Measurements from ENCODE around the gene ARAF. TPM values are rescaled to one million over a fixed set of nuclear protein-coding genes. Genes with fewer than 3 reads are reported as not detected.
"Not testable (repeated sequence)": the region's sequence is repeated elsewhere in the genome, so short reads cannot be mapped to it uniquely, and the experiment has no call there.

Gene ARAF
- total RNA-seq, 2 experiments from 2014 or later, result 53.9 to 60.9 TPM

DNA sequence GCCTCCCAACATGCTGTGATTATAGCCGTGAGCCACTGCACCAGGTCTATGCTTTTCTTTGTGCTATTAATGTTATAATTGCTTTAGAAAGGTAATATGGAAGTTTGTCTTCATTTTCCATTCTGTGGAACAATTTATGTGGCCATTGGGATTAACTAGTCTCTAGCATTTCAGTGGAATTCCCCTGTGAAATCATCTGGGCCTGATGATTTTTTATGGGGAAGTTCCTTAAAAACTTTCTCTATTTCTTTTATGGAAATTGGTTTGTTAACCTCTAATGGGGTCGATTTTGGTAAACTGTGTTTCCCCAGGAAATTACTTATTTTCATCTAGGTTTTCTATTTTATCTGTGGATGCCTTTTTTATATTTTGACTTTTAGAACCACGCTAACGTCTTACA lies 32.5 kb downstream of the ARAF start:
- ChIA-PET POLR2A (no interaction called here), CTCF (no interaction called here)
- intact Hi-C loops (cut with micrococcal nuclease), result no loop called here
- no peak for DNase-seq
- Mint-ChIP-seq H3K27me3 (no peaks in the 10 kb centered on the region), H3K36me3 (ENCODE audit: low read depth) (peaks cover 5% of the 10 kb centered on the region), H3K27ac (no peak overlapping the region), H3K9me3 (peaks cover 6% of the 10 kb centered on the region), H3K4me1 (ENCODE audit: low read depth) (peaks cover 6% of the 10 kb centered on the region), H3K4me3 (no peak overlapping the region)
- TF ChIP-seq, protein P1, sequence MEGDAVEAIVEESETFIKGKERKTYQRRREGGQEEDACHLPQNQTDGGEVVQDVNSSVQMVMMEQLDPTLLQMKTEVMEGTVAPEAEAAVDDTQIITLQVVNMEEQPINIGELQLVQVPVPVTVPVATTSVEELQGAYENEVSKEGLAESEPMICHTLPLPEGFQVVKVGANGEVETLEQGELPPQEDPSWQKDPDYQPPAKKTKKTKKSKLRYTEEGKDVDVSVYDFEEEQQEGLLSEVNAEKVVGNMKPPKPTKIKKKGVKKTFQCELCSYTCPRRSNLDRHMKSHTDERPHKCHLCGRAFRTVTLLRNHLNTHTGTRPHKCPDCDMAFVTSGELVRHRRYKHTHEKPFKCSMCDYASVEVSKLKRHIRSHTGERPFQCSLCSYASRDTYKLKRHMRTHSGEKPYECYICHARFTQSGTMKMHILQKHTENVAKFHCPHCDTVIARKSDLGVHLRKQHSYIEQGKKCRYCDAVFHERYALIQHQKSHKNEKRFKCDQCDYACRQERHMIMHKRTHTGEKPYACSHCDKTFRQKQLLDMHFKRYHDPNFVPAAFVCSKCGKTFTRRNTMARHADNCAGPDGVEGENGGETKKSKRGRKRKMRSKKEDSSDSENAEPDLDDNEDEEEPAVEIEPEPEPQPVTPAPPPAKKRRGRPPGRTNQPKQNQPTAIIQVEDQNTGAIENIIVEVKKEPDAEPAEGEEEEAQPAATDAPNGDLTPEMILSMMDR (IDR thresholded peaks at IDR 0.05), result no peak
- no peak for ATAC-seq

DNA sequence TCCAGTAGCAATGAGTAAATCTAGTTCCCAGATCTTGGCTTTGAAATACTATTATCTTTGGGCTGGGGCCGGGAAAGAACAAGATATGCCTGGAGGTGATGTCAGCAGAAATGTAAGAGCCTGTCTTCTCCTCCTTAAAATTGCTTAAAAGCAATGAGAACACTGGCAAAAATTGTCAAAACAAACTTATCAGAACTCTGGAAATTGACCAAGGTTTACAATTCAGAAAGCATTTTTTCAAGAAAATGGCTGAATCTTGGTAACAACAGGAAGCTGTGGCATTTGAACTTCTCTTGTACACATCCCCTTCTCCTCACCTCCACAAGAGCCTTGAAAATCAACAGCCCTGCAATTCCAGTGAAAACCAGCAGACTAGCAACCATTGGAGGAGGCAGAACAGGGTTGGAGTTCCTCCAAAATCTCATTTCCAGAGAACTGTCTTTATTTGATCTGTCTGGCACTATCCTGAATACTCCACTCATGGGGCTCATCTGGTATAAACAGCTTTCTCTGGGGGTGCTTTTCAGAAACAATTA lies 34.8 kb downstream of the ARAF start:
- CTCF ChIA-PET, result interaction anchor here (1.4 kb wide), 1 partner anchor 27 kb away, joined by 5 read pairs; no protein-coding TSS in a partner anchor
- ATAC-seq (no peak), DNase-seq (no peak)
- peaks cover 6% of the 10 kb centered on the region for H3K9me3 Mint-ChIP-seq
- H3K4me3 Mint-ChIP-seq, result no peak overlapping the region
- no peak overlapping the region for H3K27ac Mint-ChIP-seq
- TF ChIP-seq, protein P1 (IDR thresholded peaks at IDR 0.05), result no peak
- H3K4me1 Mint-ChIP-seq (ENCODE audit: low read depth), result peaks cover 6% of the 10 kb centered on the region
- POLR2A ChIA-PET, result interaction anchor here (1.1 kb wide), 1 partner anchor 9 kb away, joined by 3 read pairs; no protein-coding TSS in a partner anchor
- H3K27me3 Mint-ChIP-seq, result no peaks in the 10 kb centered on the region
- intact Hi-C loops (cut with micrococcal nuclease), result no loop called here
- H3K36me3 Mint-ChIP-seq (ENCODE audit: low read depth), result peaks cover 5% of the 10 kb centered on the region

DNA sequence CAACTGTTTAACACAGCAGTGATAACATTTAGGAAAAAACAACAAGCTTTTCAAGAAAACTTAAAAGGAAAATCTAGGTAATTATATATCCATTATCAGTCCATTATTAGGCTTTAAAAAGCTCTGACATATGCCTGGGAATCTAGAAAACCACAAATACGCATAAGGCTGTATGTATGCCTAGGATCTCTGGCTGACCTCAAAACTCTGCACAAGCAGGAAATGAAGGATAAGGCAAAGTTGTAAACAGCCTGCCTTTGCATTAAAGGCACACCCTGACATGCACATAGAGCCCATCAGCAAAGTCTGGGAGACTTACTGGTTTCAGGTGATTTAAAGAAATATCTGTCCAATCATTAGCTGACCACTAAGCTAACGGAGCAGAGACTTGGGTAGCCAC lies 35.3 kb downstream of the ARAF start:
- peaks cover 5% of the 10 kb centered on the region for H3K36me3 Mint-ChIP-seq (ENCODE audit: low read depth)
- H3K4me3 Mint-ChIP-seq, result no peak overlapping the region
- peaks cover 6% of the 10 kb centered on the region for H3K4me1 Mint-ChIP-seq (ENCODE audit: low read depth)
- ATAC-seq (no peak), DNase-seq (no peak)
- intact Hi-C loops (cut with micrococcal nuclease), result no loop called here
- no peak overlapping the region for H3K27ac Mint-ChIP-seq
- peaks cover 6% of the 10 kb centered on the region for H3K9me3 Mint-ChIP-seq
- CTCF ChIA-PET, result no interaction called here
- TF ChIP-seq, protein P1 (IDR thresholded peaks at IDR 0.05), result no peak
- no peaks in the 10 kb centered on the region for H3K27me3 Mint-ChIP-seq
- POLR2A ChIA-PET, result interaction anchor here (1.1 kb wide), 1 partner anchor 9 kb away, joined by 3 read pairs; no protein-coding TSS in a partner anchor

DNA sequence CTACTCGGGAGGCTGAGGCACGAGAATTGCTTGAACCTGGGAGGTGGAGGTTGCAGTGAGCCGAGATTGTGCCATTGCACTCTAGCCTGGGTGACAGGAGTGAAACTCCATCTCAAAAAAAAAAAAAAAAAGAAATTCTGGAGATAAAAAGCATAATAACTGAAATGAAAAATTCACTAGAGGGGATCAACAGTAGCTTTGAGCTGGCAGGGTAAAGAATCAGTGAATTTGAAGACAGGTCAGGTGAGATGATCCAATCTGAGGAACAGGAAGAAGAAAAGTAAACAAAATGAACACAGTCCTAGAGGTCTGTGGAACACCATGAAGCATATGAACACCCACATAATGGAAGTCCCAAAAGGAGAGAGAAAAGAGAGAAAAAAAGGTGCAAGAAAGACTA lies 36.2 kb downstream of the ARAF start:
- no peaks in the 10 kb centered on the region for H3K27me3 Mint-ChIP-seq

DNA sequence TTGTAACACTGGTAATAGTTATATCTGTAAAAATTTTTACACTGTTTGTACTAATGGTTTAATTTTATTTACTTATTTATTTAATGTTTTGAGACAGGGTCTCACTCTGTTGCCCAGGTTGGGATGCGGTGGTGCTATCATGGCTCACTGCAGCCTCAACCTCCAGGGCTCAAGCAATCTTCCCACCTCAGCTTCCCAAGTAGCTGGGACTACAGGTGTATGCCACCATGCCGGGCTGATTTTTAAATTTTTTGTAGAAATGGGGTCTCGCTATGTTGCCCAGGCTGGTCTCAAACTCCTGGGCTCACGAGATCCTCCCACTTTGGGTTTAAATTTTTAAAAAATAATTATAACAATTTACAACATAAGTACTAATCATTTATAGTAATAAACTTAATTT lies 42.1 kb downstream of the ARAF start:
- ATAC-seq; H3K36me3 Mint-ChIP-seq (ENCODE audit: low read depth); H3K9me3 Mint-ChIP-seq; H3K27ac Mint-ChIP-seq; H3K4me1 Mint-ChIP-seq (ENCODE audit: low read depth); DNase-seq; H3K27me3 Mint-ChIP-seq; CTCF ChIA-PET; H3K4me3 Mint-ChIP-seq; intact Hi-C loops (cut with micrococcal nuclease); POLR2A ChIA-PET: not testable (repeated sequence)

More for the DNA sequence above, 36.2 kb downstream of the ARAF start:
- Mint-ChIP-seq H3K36me3 (ENCODE audit: low read depth) (peaks cover 5% of the 10 kb centered on the region), H3K4me1 (ENCODE audit: low read depth) (peaks cover 6% of the 10 kb centered on the region), H3K27ac (no peak overlapping the region), H3K9me3 (peaks cover 6% of the 10 kb centered on the region), H3K4me3 (no peak overlapping the region)
- ChIA-PET POLR2A (no interaction called here), CTCF (no interaction called here)
- no peak for DNase-seq
- no peak for ATAC-seq
- TF ChIP-seq, protein P1 (IDR thresholded peaks at IDR 0.05), result no peak
- intact Hi-C loops (cut with micrococcal nuclease), result no loop called here
